Measurements from ENCODE around the gene ASS1. TPM values are rescaled to one million over a fixed set of nuclear protein-coding genes. Genes with fewer than 3 reads are reported as not detected.

ASS1 gene
- total and polyA plus RNA-seq, 2 of the 13 experiments (the other 11 are each of a cell fraction or from before 2014, with no cell fraction given): 77.6 to 122 TPM

GRCh38 chr9:130526854-130527650, 82.3 kb downstream of the ASS1 start (continued):
- TF ChIP-seq ZNF704 (CRISPR knock-in tag; IDR thresholded peaks at IDR 0.05; ENCODE audit: borderline replicate concordance) (no peak), STAG1 (CRISPR knock-in tag; IDR thresholded peaks at IDR 0.05) (0 out of 2 replicates have a peak, but pooled peaks have one; percentile 4), RERE (CRISPR knock-in tag; IDR thresholded peaks at IDR 0.05; ENCODE audit: low read depth) (0 out of 2 replicates have a peak, but pooled peaks have one; percentile 48), NCOA1 (CRISPR knock-in tag; IDR thresholded peaks at IDR 0.05) (peak; percentile 74), PATZ1 (CRISPR knock-in tag; IDR thresholded peaks at IDR 0.05) (peak; percentile 94), ZNF501 (CRISPR knock-in tag; IDR thresholded peaks at IDR 0.05) (no peak; the same call in 1 of the 2 replicates), SNAPC4 (CRISPR knock-in tag; IDR thresholded peaks at IDR 0.05) (0 out of 2 replicates have a peak, but pooled peaks have one; percentile 40), RNF219 (CRISPR knock-in tag; IDR thresholded peaks at IDR 0.05) (no peak), HNRNPLL (IDR thresholded peaks at IDR 0.05; ENCODE audit: low read depth, low read length, poor library complexity, severe bottlenecking) (peak; percentile 49), ZNF44 (CRISPR knock-in tag; IDR thresholded peaks at IDR 0.05) (no peak), ZNF746 (CRISPR knock-in tag; IDR thresholded peaks at IDR 0.05) (peak; percentile 88)

All from HepG2 (cell line).